GM21423 (cell line): ENCODE results near the gene BRSK1.

ENCODE experiments used
- ATAC-seq: cut with Tn5 transposase; IDR thresholded peaks from one replicate; pipeline ENCODE4 v1.9.1; 2021; ENCODE audit warnings: mild to moderate bottlenecking, moderate library complexity; ENCODE audit not compliant: unreplicated experiment

BRSK1 gene

DNA sequence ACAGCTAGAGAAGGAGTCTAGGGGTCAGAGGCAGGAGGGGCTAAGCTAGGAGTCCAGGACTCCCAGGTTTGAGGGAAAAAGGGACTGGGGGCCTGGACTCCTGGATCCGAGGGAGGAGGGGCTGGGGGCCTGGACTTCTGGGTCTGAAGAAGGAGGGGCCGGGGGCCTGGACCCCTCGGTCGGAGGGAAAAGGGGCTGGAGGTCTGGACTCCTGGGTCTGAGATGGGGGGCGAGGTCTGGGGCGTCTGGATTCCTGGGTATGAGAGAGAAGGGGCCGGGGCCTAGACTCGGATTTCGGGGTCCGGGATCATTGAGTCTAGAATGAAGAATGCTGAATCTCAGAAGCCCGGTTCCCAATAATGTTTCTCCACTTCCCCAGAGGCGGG lies 18.5 kb downstream of the BRSK1 start:
- ATAC-seq = no peak

DNA sequence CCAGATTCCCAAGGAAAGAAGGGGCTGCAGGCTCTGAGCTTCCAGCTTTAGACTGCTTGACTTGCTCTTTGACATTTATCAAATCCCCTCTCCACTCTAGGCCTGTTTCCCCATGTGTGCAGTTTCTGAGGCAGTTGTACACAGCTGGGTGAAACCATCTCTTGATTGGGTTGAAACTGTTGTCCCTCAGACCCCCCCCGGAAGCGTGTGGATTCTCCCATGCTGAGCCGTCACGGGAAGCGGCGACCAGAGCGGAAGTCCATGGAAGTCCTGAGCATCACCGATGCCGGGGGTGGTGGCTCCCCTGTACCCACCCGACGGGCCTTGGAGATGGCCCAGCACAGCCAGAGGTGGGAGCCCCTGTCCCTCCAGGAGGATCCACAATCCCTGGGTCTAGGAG lies 19.7 kb downstream of the BRSK1 start:
- ATAC-seq = no peak

DNA sequence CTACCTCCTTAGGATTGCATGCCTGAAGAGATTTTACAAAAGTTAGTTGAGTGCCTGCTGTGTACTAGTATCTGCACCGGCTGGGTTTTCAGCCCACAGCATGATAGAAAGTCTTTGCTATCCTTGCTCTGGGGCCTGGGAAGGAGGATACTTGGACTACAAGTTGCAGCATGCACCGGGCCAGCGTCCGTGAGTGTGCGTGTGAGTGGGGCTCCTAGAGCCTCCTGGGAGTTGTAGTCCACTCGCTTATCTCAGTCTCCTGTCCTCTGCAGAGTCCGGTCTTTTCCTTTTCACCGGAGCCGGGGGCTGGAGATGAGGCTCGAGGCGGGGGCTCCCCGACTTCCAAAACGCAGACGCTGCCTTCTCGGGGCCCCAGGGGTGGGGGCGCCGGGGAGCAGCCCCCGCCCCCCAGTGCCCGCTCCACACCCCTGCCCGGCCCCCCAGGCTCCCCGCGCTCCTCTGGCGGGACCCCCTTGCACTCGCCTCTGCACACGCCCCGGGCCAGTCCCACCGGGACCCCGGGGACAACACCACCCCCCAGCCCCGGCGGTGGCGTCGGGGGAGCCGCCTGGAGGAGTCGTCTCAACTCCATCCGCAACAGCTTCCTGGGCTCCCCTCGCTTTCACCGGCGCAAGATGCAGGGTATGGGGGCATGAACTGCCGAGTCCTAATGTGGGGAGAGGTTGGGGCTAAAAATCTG lies 20.6 kb downstream of the BRSK1 start:
- no peak for ATAC-seq

DNA sequence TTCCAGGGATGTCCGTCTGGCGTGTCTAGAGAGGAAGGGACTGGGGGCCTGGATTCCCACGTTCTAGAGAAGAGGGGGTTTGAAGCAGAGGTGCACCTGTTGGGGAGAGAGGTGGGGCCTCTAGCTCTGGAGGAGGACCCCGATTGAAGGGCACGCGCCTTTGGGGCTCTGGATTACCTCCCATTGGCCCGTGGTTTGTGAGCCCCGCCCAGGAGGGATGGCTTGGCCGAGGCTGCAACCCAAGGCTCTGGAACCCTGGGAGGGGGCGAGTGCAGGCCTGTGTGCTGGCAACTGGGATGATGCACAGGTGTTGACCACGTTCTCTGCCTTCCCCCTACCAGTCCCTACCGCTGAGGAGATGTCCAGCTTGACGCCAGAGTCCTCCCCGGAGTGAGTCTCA lies 21.2 kb downstream of the BRSK1 start:
- no peak for ATAC-seq

DNA sequence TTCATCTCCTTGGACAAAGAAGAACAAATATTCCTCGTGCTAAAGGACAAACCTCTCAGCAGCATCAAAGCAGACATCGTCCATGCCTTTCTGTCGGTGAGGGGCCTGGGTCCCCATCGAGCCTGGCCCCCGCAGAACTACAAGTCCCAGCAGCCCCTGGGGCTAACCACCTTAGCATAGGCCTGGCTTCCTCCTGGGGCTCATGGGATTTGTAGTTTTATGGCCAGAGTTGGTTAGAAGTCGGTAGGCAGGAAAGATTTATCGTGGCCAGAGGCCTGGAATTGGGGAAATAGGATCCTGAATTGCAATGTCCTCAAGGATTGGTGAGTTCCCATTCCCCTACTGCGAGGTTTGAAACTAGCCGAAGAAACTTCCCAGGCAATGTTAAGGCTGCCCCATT lies 21.7 kb downstream of the BRSK1 start:
- ATAC-seq = no peak

DNA sequence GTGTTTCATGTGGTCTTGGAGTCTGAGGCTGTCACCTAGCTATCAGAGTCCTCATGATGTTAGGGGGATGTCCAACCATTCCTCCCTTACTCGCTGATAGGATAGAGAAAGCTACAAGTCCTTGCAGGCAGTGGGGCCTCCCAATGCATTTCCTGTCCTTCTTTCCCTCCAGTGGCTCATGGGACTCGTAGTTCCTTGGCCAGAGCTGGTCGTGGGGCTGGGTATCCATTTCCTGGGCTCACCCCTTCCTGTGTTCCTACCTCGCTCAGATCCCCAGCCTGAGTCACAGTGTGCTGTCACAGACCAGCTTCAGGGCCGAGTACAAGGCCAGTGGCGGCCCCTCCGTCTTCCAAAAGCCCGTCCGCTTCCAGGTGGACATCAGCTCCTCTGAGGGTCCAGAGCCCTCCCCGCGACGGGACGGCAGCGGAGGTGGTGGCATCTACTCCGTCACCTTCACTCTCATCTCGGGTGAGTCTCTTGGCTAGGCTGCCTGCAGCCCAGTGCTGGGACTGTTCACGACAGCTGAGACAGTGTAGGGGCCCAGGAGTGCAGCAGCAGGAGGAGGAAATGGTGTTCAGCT lies 22.3 kb downstream of the BRSK1 start:
- ATAC-seq = no peak

DNA sequence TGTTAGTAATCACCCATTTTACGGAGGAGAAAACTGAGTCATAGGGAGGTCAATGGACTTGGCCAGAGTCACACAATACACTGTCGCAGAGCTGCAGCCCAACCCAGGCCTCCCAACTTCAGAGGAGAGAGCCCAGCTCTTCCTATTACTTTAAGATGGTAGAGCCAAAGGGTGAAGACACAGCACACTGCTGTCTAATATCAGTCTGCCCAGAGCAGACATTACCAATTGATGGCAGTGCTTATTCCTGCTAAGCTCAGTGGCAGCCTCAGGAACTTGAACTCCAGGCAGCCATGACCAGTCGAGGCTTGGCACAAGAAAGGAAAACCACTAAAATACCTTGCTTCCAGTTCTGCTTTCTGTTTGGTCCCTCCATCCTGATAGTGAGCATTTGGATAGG lies 22.9 kb downstream of the BRSK1 start:
- ATAC-seq = no peak

DNA sequence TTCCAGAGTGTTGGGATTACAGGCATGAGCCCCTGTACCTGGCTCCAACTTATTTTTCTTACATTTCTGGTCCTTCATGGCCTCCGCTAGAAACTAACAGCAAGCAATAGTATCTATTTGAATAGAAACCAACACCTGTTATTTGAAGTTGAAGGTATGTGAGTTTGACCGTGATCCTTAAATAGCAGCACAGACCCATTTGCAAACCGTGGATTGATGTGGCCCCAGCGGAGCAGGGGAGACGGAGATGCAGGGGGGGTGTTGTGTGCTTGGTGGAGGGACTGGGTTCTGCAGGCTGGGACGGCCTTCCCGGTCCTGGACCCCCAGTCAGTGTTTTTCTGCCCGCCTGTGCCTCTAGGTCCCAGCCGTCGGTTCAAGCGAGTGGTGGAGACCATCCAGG lies 24.5 kb downstream of the BRSK1 start:
- no peak for ATAC-seq

DNA sequence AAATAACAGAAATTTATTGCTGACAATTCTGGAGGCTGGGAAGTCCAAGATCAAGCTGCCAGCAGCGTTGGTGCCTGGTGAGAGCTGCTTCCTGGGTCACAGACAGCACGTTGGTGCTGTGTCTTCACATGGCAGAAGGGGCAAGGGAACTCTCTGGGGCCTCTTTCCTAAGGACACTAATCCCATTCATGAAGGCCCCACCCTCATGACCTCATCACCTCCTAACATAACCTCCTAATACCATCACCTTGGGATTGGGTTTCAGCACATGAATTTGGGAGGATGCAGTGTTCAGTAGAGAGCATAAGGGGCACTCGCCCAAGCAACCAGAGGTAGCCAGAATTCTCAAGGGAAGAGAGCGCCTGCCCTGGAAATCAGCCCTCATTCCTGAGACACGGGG lies 25.7 kb downstream of the BRSK1 start:
- no peak for ATAC-seq

DNA sequence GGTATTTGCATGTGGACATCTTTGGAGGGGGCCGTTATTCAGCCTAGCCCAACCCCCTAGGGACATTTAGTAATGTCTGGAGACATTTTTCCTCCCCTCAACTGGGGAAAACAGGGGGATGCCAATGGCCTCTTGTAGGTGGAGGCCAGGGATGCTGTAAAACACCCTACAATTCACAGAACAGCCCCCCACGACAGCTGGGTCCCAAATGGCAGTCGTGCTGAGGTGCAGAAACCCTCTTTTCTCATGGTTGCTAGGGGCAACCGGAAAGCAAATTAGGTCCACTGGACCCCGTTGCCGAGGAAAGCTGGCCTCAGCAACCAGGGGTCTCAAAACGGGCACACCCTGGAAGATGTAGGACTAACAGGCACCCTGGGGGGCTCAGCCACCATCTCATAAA lies 26.7 kb downstream of the BRSK1 start:
- no peak for ATAC-seq

DNA sequence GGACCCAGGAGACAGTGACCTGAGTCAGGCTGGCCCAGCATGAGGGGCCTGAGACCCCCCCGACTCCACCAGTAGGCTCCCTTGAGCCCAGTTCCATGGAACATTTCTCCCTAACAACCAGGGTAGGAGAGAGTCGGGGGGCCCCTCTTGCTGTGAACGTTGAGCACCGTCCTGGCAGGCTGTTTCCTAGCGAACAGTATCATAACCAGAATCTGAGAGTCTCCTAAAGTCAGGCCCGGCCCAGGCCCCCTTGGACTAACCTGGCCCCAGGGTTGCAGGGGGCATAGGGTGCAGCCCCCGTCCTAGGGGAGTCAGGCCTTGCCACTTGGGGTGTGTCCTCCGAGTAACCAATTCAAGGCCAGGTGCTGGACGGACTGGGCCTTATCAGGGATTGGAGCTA lies 27.6 kb downstream of the BRSK1 start:
- no peak for ATAC-seq

DNA sequence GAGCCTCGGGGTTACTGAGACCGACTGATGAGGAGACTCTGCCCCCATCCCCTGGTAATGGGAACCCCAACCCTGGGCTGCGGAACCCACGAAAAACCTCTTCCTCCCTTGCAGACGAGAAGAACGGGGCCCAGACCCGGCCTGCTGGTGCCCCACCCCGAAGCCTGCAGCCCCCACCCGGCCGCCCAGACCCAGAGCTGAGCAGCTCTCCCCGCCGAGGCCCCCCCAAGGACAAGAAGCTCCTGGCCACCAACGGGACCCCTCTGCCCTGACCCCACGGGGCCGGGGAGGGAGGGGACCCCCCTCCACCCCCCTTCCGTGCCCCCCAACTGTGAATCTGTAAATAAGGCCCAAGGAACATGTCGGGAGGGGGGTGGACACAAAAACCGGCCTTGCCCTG lies 28.0 kb downstream of the BRSK1 start:
- ATAC-seq = no peak

DNA sequence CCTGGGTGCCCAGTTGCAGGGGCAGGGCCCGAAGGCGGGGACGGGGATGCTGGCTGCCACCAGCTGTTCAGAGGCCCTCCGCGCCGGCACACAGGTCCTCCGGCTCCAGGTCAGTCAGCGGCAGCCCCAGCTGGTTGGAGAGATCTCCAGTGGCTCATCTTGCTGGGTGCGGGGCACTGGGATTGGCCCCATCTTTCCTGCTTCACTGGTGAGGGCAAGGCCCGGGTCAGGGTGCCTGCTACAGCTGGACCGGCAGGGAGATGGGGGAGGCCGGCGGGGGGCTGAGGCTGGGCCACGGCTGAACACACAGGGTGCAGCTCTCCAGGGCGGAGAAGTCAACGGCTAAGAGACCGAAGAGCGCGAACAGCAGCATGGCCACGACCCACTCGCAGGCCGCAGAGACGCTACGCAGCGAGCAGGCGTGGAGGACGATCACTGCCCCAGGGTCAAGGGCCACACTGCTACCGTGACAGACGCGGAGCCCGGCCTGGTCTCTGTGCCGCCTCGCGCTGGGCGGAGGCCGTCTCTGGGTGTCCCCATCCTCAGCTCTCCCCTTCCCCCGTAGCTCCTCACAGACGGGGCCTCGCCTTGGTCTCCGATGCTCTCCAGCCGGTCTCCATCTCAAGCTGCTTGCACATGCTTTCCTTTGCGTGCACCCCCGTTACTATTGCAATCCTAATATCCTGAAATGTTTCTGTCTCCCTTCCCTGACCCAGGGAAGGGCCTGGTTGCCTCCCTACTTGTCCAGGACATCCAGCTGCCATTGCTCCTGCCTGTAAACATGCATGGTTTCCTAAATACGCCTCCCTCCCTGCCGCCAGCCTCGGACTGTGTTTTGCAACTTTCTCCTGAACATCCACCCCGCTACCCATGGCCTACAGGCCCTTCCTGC lies 29.1 kb downstream of the BRSK1 start:
- no peak for ATAC-seq

DNA sequence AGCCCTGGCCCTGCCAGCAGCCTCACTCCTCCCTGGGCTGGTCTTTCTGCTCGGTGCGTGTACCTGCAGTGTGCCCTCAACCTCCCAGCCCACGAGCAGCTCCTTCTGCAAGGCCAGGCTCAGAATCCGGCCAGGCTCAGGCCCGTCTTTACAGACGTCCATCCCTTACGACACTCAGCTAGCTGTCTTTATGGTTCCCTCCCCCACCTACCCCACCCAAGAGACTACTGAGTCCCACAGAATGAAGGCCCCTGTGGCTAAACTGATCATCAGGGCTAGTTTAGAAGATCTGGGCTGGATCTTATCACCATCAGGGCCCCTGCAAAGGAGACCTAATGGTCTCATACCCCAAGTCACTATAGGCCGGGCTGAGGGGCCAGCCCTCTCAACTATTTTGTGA lies 30.6 kb downstream of the BRSK1 start:
- ATAC-seq = no peak

DNA sequence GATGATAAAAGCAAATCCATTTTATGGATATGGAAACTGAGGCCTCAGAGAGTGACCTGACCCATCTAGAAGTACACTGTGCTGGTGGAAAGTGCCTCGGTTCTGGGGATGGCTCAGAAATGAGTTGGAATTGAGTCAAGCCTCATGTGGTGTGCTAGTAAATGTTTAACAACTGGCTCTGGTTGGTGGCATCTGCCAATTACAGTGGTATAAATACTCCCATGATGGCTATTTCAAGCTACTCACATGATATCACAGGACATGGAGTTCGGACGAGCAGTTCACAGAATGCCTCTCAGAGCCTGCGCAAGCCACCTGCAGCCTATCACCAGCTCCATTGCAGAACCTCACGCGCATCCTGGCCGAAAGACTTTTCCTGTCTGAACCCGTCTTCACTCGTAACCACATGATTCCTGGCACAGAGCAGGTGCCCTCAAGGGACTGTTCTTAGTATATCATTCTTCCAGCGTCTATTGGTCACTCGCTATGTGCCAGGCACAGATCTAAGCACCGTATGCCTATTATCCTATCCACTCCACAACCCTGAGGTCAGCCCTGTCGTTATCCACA lies 32.2 kb downstream of the BRSK1 start:
- no peak for ATAC-seq

DNA sequence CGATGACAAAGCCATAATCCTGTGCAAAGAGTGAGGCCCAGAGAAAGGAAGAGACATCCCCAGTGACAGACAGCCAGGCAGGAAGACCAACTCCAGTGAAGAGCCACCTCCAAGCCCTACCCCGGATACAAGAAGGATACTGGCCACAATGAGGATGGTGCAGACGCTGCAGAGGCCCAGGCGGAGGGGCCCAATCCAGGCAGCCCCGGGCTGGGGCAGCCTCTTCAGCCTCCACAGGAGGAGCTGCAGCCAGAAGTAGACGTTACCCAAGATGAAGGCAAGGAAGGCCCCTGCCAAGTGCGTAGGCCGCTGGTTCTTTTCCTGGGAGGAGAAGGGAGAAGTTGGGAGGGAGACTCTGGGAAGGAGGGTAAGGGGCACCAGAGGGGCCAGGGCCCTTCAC lies 32.8 kb downstream of the BRSK1 start:
- ATAC-seq = no peak

DNA sequence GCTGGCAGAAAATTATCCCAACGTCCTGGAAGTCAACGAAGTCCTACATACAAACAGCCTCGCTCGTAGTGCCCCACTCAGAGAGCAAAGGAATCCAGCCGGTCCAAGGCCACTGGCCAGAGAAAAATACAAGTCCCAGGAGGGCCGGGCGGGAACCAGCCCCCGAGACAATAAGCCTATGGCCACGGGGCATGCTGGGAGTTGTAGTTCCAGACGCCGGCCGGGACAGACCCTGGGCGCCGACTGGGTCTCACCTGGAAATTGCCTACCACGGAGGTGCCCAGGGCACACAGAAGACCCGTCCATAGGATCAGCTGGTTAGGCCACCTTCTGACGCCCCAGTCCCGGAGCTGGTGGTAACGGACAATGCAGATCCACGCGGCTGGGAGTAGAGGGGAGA lies 36.0 kb downstream of the BRSK1 start:
- no peak for ATAC-seq

DNA sequence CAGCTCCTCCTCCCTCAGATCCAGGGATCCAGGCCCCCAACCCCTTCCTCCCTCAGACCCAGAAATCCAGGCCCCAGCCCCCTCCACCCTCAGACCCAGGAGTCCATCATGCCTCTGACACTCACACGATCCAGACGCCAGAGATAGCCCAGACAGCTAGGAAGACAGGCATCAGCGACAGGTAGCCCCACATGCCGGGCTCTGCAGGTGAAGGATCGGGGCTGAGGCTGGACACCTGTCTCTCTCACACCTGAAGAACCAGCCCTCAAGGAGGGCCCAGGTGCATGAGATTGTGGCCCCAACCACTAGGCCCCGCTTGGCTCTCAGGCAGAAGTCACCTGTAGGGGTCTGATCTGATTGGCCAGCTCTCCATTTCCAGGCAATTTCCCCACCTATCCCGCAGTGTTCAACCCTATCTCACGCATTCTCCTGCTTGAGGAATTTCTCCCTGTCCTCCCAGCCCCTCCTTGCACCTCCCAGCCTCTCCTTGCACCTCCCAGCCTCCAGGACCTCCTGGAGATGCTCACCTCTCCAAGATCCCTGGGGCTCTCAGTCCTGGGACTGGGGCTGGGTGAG lies 37.1 kb downstream of the BRSK1 start:
- ATAC-seq = no peak

DNA sequence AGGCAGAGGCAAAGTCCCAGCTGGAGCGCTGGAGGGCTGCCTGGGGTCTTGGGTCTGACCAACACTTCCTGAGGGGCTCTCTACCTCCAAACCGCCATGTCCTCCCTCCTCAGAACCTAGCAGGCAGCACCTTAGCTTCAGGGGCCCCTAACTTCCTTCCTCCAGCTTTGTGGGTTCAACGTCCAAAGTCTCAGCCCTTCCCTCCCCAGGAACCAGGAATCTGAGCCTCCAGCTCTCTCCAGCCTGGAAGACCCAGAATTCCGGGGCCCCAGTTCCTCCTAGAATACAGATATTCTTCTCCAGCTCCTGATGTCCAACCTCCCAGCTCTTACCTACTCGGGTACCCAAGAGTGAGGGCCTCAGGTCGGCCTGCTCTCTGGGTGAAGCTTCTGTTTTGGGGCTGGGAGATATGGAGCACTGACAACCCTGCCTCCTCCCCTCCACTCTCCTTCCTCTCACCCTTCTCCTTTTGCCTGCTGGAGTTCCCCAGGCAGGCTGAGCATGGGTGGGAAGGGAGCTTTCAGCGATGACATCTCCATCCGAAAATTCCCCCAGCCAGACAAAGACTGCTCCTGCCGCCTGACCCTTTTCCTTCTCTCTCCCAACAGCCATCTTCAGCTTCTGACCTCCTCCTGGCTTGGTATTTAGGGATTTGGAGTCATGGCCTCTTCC lies 37.8 kb downstream of the BRSK1 start:
- no peak for ATAC-seq

DNA sequence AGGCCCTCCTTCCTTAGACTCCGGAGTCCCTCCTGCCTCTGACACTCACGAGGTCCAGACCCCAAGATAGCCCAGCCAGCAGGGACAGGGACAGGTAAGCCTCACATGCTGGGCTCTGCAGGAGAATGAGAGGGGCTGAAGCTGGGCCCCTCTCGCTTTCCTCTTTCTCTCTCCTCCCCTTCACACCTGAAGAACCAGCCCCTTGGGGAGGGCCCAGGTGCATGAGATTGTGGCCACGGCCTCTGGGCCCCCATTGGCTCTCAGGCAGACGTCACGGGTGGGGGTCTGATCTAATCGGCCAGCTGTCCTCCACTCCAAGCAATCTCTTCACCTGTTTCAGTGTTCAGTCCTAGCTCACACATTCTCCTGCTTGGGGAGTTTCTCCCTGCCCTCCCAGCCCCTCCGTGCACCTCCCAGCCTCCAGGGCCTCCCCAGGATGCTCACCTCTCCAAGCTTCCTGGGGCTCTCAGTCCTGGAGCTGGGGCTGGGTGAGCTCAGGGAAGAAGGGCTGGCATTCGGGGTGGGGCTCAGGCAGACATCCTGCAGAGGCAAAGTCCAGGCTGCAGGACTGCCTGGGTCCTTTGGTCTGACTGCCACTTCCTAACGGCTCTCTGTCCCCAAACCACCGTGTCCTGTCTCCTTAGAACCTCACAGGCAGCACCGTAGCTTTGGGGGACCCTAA lies 38.5 kb downstream of the BRSK1 start:
- no peak for ATAC-seq
